C4-2B (cell line): ENCODE measurements around the gene FAM241A.

ENCODE experiments used
- ZFX ChIP-seq: fragments of 450-650 bp; IDR thresholded peaks from 2 replicates; pipeline ENCODE4 v1.6.1; 2017
- TF ChIP-seq, protein P1 (sequence below): fragments of 450-650 bp; conservative IDR thresholded peaks from 2 replicates; pipeline ENCODE4 v1.5.1; 2017; ENCODE audit warnings: mild to moderate bottlenecking

DNA sequence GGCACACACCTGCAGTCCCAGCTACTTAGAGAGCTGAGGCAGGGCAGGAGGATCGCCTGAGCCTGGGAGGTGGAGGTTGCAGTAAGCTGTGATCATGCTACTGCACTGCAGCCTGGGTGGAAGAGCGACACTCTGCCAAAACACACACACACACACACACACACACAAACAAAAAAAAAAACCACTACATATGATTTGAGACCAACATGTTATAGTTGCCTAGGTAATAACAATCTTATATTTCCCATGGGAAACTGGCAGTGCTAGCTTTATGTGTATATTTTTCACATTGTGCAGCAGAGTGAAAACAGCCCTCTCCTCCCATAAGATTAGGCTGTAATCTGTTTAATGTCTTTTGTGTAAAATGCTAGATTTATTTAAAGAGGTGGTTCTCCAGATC is 3.1 kb upstream of the FAM241A start:
- TF ChIP-seq, protein P1, sequence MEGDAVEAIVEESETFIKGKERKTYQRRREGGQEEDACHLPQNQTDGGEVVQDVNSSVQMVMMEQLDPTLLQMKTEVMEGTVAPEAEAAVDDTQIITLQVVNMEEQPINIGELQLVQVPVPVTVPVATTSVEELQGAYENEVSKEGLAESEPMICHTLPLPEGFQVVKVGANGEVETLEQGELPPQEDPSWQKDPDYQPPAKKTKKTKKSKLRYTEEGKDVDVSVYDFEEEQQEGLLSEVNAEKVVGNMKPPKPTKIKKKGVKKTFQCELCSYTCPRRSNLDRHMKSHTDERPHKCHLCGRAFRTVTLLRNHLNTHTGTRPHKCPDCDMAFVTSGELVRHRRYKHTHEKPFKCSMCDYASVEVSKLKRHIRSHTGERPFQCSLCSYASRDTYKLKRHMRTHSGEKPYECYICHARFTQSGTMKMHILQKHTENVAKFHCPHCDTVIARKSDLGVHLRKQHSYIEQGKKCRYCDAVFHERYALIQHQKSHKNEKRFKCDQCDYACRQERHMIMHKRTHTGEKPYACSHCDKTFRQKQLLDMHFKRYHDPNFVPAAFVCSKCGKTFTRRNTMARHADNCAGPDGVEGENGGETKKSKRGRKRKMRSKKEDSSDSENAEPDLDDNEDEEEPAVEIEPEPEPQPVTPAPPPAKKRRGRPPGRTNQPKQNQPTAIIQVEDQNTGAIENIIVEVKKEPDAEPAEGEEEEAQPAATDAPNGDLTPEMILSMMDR, result no peak
- TF ChIP-seq ZFX, result no peak
